GM18858 (cell line): ENCODE data around the gene FES.
"Not testable (repeated sequence)": the region's sequence is repeated elsewhere in the genome, so short reads cannot be mapped to it uniquely, and the experiment has no call there.

ENCODE experiments used
- ATAC-seq: cut with Tn5 transposase; IDR thresholded peaks from one replicate; pipeline ENCODE4 v1.9.1; 2021; ENCODE audit not compliant: unreplicated experiment

Gene FES

GRCh38 chr15:90883976-90884718 is at the start of gene FES:
Gene FES, plus strand, starts transcription at chr15:90884504. Its CDS starts 542 bp downstream, at chr15:90885046.
- ATAC-seq: no peak

- no peak for ATAC-seq
Measured at GRCh38 chr15:90834626-90835025, 49.7 kb upstream of the FES start.

GRCh38 chr15:90836296-90836871 is 47.9 kb upstream of the FES start:
- no peak for ATAC-seq

GRCh38 chr15:90837094-90837493 is 47.2 kb upstream of the FES start:
- no peak for ATAC-seq

- no peak for ATAC-seq
Measured at GRCh38 chr15:90838139-90838538, 46.2 kb upstream of the FES start.

- no peak for ATAC-seq
Measured at GRCh38 chr15:90838544-90838943, 45.8 kb upstream of the FES start.

- ATAC-seq: peak; percentile 46
Measured at GRCh38 chr15:90839187-90840071, 44.9 kb upstream of the FES start.

- ATAC-seq: no peak
Measured at GRCh38 chr15:90840157-90840855, 44.0 kb upstream of the FES start.

GRCh38 chr15:90840954-90841353 is 43.4 kb upstream of the FES start:
- ATAC-seq: no peak

- no peak for ATAC-seq
Measured at GRCh38 chr15:90844696-90845095, 39.6 kb upstream of the FES start.

GRCh38 chr15:90845201-90845949 is 38.9 kb upstream of the FES start:
- ATAC-seq: peak; percentile 86

GRCh38 chr15:90849424-90849823 is 34.9 kb upstream of the FES start:
- ATAC-seq: not testable (repeated sequence)

GRCh38 chr15:90851114-90851513 is 33.2 kb upstream of the FES start:
- no peak for ATAC-seq

GRCh38 chr15:90851940-90852339 is 32.4 kb upstream of the FES start:
- no peak for ATAC-seq

- no peak for ATAC-seq
Measured at GRCh38 chr15:90855139-90855538, 29.2 kb upstream of the FES start.

- no peak for ATAC-seq
Measured at GRCh38 chr15:90857337-90857736, 27.0 kb upstream of the FES start.

GRCh38 chr15:90857883-90858443 is 26.3 kb upstream of the FES start:
- ATAC-seq: no peak

GRCh38 chr15:90859234-90860131 is 24.8 kb upstream of the FES start:
- no peak for ATAC-seq

GRCh38 chr15:90860450-90860849 is 23.9 kb upstream of the FES start:
- no peak for ATAC-seq
